H9 (cell line): ENCODE data around the gene CFAP46. TPM values are rescaled to one million over a fixed set of nuclear protein-coding genes. Genes with fewer than 3 reads are reported as not detected.

ENCODE experiments used
- DNase-seq: peaks from one replicate; pipeline ENCODE4 v3.0.0-alpha.2; 2017
- H2AFZ ChIP-seq: one replicate; pipeline ENCODE4 v1.6.1; 2013; ENCODE audit warnings: mild to moderate bottlenecking, low read length, control low read depth, moderate library complexity
- H2AK5ac ChIP-seq: 2 replicates; pipeline ENCODE4 v1.6.1; 2013; ENCODE audit warnings: low read length, control low read depth, mixed read lengths; ENCODE audit not compliant: insufficient read length
- H2BK120ac ChIP-seq: one replicate; pipeline ENCODE4 v1.6.1; 2013; ENCODE audit warnings: low read depth, mild to moderate bottlenecking, low read length, control low read depth, inconsistent platforms; ENCODE audit not compliant: poor library complexity, severe bottlenecking
- H2BK12ac ChIP-seq: 2 replicates; pipeline ENCODE4 v1.6.1; 2013; ENCODE audit warnings: low read length, control low read depth, mixed read lengths, low read depth; ENCODE audit not compliant: insufficient read length
- H2BK15ac ChIP-seq: 2 replicates; pipeline ENCODE4 v1.6.1; 2013; ENCODE audit warnings: low read depth, low read length, control low read depth
- H2BK20ac ChIP-seq: one replicate; pipeline ENCODE4 v1.6.1; 2013; ENCODE audit warnings: low read depth, mild to moderate bottlenecking, low read length, control low read depth, inconsistent platforms; ENCODE audit not compliant: poor library complexity, severe bottlenecking
- H2BK5ac ChIP-seq: 2 replicates; pipeline ENCODE4 v1.6.1; 2013; ENCODE audit warnings: low read length, control low read depth, mixed read lengths; ENCODE audit not compliant: insufficient read length
- H3K14ac ChIP-seq: 2 replicates; pipeline ENCODE4 v1.6.1; 2013; ENCODE audit warnings: low read length, control low read depth; ENCODE audit not compliant: insufficient read depth
- H3K18ac ChIP-seq: 2 replicates; pipeline ENCODE4 v1.6.1; 2013; ENCODE audit warnings: low read depth, mild to moderate bottlenecking, mixed read lengths, low read length, control low read depth; ENCODE audit not compliant: insufficient read length
- H3K23ac ChIP-seq: 2 replicates; pipeline ENCODE4 v1.6.1; 2013; ENCODE audit warnings: low read length, control low read depth, mixed read lengths, low read depth; ENCODE audit not compliant: insufficient read length
- H3K23me2 ChIP-seq: 2 replicates; pipeline ENCODE4 v1.6.1; 2013; ENCODE audit warnings: low read depth, mild to moderate bottlenecking, mixed read lengths, low read length, control low read depth; ENCODE audit not compliant: insufficient read length, poor library complexity, severe bottlenecking
- H3K27ac ChIP-seq: 2 replicates; pipeline ENCODE4 v1.5.1; 2013; ENCODE audit warnings: low read length, control low read depth, mixed read lengths, low read depth; ENCODE audit not compliant: insufficient read length
- H3K27me3 ChIP-seq: 2 replicates; pipeline ENCODE4 v1.6.1; 2013; ENCODE audit warnings: low read length, control low read depth, inconsistent platforms; ENCODE audit not compliant: insufficient read depth
- H3K4ac ChIP-seq: 2 replicates; pipeline ENCODE4 v1.6.1; 2013; ENCODE audit warnings: low read depth, mild to moderate bottlenecking, control low read depth, inconsistent platforms, low read length, moderate library complexity
- H3K4me1 ChIP-seq: 2 replicates; pipeline ENCODE4 v1.6.1; 2013; ENCODE audit warnings: low read length, control low read depth, inconsistent platforms; ENCODE audit not compliant: insufficient read depth
- H3K4me2 ChIP-seq: 2 replicates; pipeline ENCODE4 v1.6.1; 2013; ENCODE audit warnings: low read length, control low read depth, mixed read lengths; ENCODE audit not compliant: insufficient read length, insufficient read depth
- H3K56ac ChIP-seq: 2 replicates; pipeline ENCODE4 v1.6.1; 2013; ENCODE audit warnings: low read depth, mild to moderate bottlenecking, mixed read lengths, low read length, control low read depth; ENCODE audit not compliant: insufficient read length
- H3K79me1 ChIP-seq: 2 replicates; pipeline ENCODE4 v1.6.1; 2013; ENCODE audit warnings: low read depth, mild to moderate bottlenecking, moderate library complexity, low read length, control low read depth, inconsistent platforms; ENCODE audit not compliant: insufficient read depth, poor library complexity, severe bottlenecking
- H3K79me2 ChIP-seq: 2 replicates; pipeline ENCODE4 v1.6.1; 2013; ENCODE audit warnings: low read length, control low read depth, inconsistent platforms; ENCODE audit not compliant: insufficient read depth
- H3K9ac ChIP-seq: 2 replicates; pipeline ENCODE4 v1.6.1; 2013; ENCODE audit warnings: low read length, control low read depth, mixed read lengths; ENCODE audit not compliant: insufficient read length; ENCODE audit errors: extremely low read depth
- H3K9me3 ChIP-seq: one replicate; pipeline ENCODE4 v1.6.1; 2013; ENCODE audit warnings: low read depth, low read length, inconsistent platforms; ENCODE audit not compliant: control insufficient read depth
- H3T11ph ChIP-seq: one replicate; pipeline ENCODE4 v1.6.1; 2013; ENCODE audit warnings: mild to moderate bottlenecking, low read length, control low read depth, inconsistent platforms
- H4K20me1 ChIP-seq: one replicate; pipeline ENCODE4 v1.6.1; 2013; ENCODE audit not compliant: control insufficient read depth, insufficient read length, insufficient read depth
- H4K5ac ChIP-seq: 2 replicates; pipeline ENCODE4 v1.6.1; 2013; ENCODE audit warnings: low read depth, mild to moderate bottlenecking, mixed read lengths, low read length, control low read depth; ENCODE audit not compliant: insufficient read length
- H4K8ac ChIP-seq: replicated peaks from 2 replicates; pipeline ENCODE4 v1.6.1; 2013; ENCODE audit warnings: low read length, control low read depth, mixed read lengths, low read depth; ENCODE audit not compliant: insufficient read length
- H4K91ac ChIP-seq: 2 replicates; pipeline ENCODE4 v1.6.1; 2013; ENCODE audit warnings: low read depth, mild to moderate bottlenecking, moderate library complexity, mixed read lengths, low read length, control low read depth; ENCODE audit not compliant: insufficient read length
- H3K27ac Mint-ChIP-seq, 3 experiments: 2 replicates in 2 of 3; 3 replicates in 1 of 3; pipeline ENCODE4 v1.8.0; 2020 to 2021; ENCODE audit warnings: mixed read lengths in 3 of 3, mild to moderate bottlenecking in 1 of 3, moderate library complexity in 1 of 3
- H3K27me3 Mint-ChIP-seq: 2 replicates; pipeline ENCODE4 v1.8.0; 2021; ENCODE audit warnings: low read depth, mild to moderate bottlenecking, moderate library complexity, mixed read lengths
- H3K36me3 Mint-ChIP-seq, 3 experiments: 2 replicates in 2 of 3; 3 replicates in 1 of 3; pipeline ENCODE4 v1.8.0; 2020 to 2021; ENCODE audit warnings: low read depth in 3 of 3, mixed read lengths in 3 of 3; ENCODE audit not compliant: insufficient read depth in 1 of 3
- H3K4me1 Mint-ChIP-seq, 2 experiments: 2 replicates each; pipeline ENCODE4 v1.8.0; 2020; ENCODE audit warnings: mixed read lengths in 2 of 2
- H3K4me3 Mint-ChIP-seq, 2 experiments: 2 replicates in 1 of 2; 3 replicates in 1 of 2; pipeline ENCODE4 v1.8.0; 2020 to 2021; ENCODE audit warnings: mild to moderate bottlenecking in 2 of 2, mixed read lengths in 2 of 2, moderate library complexity in 1 of 2
- H3K9me3 Mint-ChIP-seq, 2 experiments: 2 replicates in 1 of 2; 3 replicates in 1 of 2; pipeline ENCODE4 v1.8.0; 2020; ENCODE audit warnings: mild to moderate bottlenecking in 2 of 2, mixed read lengths in 2 of 2, moderate library complexity in 1 of 2
- CTCF ChIP-seq: fragments of 200-600 bp; sonication (generic); conservative IDR thresholded peaks from 3 replicates; pipeline ENCODE4 v1.8.0; 2021; ENCODE audit warnings: antibody characterized with exemption, mild to moderate bottlenecking
- WGBS: extraction: QIAGEN DNeasy Blood & Tissue Kit; methylation state at CpG from one replicate; pipeline ENCODE4 v1.1.7; 2013; ENCODE audit warnings: missing lambda C conversion rate, low lambda C conversion rate, mixed read lengths; ENCODE audit not compliant: insufficient read length; ENCODE audit errors: extremely low coverage; 5-methylcytosine and 5-hydroxymethylcytosine counted together
- total RNA-seq: library from RNA; stranded (reverse); gene quantifications from 2 replicates; pipeline ENCODE4 v1.2.1, GENCODE V29; 2021

CFAP46 gene
- total RNA-seq, 1 experiment from 2014 or later = 3.1 TPM

- H3K4me1 Mint-ChIP-seq = peaks cover 17 to 28% of the 10 kb centered on the region in 2 experiments
- no peak overlapping the region for H3K9ac ChIP-seq
These were observed 34.3 kb downstream of the CFAP46 start for GRCh38 chr10:132907821-132908620.

More at GRCh38 chr10:132907821-132908620, 34.3 kb downstream of the CFAP46 start:
- H4K8ac ChIP-seq = no peak overlapping the region
- H2BK20ac ChIP-seq = no peak overlapping the region
- H3K56ac ChIP-seq = no peak overlapping the region
- TF ChIP-seq CTCF = no peak
- H4K5ac ChIP-seq = no peak overlapping the region
- H4K20me1 ChIP-seq = no peaks in the 10 kb centered on the region
- Mint-ChIP-seq H3K4me3 (no peak overlapping the region), H3K9me3 (no peaks in the 10 kb centered on the region; a peak in 3 of 5 replicates), H3K27me3 (peaks cover 10% of the 10 kb centered on the region), H3K27ac (0 out of 7 replicates have a peak overlapping the region, but pooled peaks of 1 of the 3 experiments have one; percentile 52), H3K36me3 (no peaks in the 10 kb centered on the region)
- no peaks in the 10 kb centered on the region for H3K23me2 ChIP-seq
- H3K4ac ChIP-seq = no peak overlapping the region
- H3K4me2 ChIP-seq = no peak overlapping the region
- no peaks in the 10 kb centered on the region for H3K4me1 ChIP-seq
- no peaks in the 10 kb centered on the region for H3K9me3 ChIP-seq
- no CpG with 5 or more reads among the region's 41 CpGs for WGBS
- H3K79me1 ChIP-seq = no peaks in the 10 kb centered on the region
- H3K18ac ChIP-seq = peak overlapping the region; percentile 19
- no peak overlapping the region for H2AFZ ChIP-seq
- no peak overlapping the region for H2BK12ac ChIP-seq
- no peak overlapping the region for H3T11ph ChIP-seq
- H4K91ac ChIP-seq = no peak overlapping the region
- H3K23ac ChIP-seq = no peak overlapping the region
- H3K27ac ChIP-seq = no peak overlapping the region
- no peaks in the 10 kb centered on the region for H3K79me2 ChIP-seq
- no peak overlapping the region for H2BK120ac ChIP-seq
- no peak overlapping the region for H2BK5ac ChIP-seq
- H3K27me3 ChIP-seq = no peaks in the 10 kb centered on the region
- no peak overlapping the region; the same call in 1 of the 2 replicates for H3K14ac ChIP-seq
- no peak overlapping the region for H2BK15ac ChIP-seq
- no peak for DNase-seq
- no peak overlapping the region for H2AK5ac ChIP-seq
